ENCODE measurements around the gene C3orf18.

Gene C3orf18

GRCh38 chr3:50608278-50608677, 40.7 kb upstream of the C3orf18 start:
- Mint-ChIP-seq H3K9me3 (no peaks in the 10 kb centered on the region), H3K36me3 (ENCODE audit: insufficient read depth) (peaks cover 89% of the 10 kb centered on the region), H3K27me3 (no peaks in the 10 kb centered on the region), H3K27ac (peak overlapping the region; percentile 96 to 97), H3K4me1 (ENCODE audit: low read depth in 2 of 2) (peaks cover 86% of the 10 kb centered on the region in 2 donors), H3K4me3 (peak overlapping the region; percentile 97 to 99)
- no peak for ATAC-seq (replicated peaks)
- DNase-seq, result no peak

- no peak for DNase-seq
- H3K27ac Mint-ChIP-seq, result peak overlapping the region; percentile 96 to 97
- H3K4me3 Mint-ChIP-seq, result peak overlapping the region; percentile 97 to 99
- peaks cover 91% of the 10 kb centered on the region for H3K36me3 Mint-ChIP-seq (ENCODE audit: insufficient read depth)
- no peaks in the 10 kb centered on the region for H3K27me3 Mint-ChIP-seq
- no peaks in the 10 kb centered on the region for H3K9me3 Mint-ChIP-seq
- H3K4me1 Mint-ChIP-seq (ENCODE audit: low read depth in 2 of 2), result peaks cover 88% of the 10 kb centered on the region in 2 donors
- ATAC-seq (replicated peaks), result no peak
Observed at GRCh38 chr3:50607271-50608091, 39.9 kb upstream of the C3orf18 start.

GRCh38 chr3:50606596-50606995, 39.0 kb upstream of the C3orf18 start:
- Mint-ChIP-seq H3K36me3 (ENCODE audit: insufficient read depth) (peaks cover 89% of the 10 kb centered on the region), H3K27ac (peak overlapping the region; percentile 96 to 97), H3K4me1 (ENCODE audit: low read depth in 2 of 2) (peaks cover 89 to 91% of the 10 kb centered on the region in 2 donors), H3K4me3 (peak overlapping the region; percentile 97 to 99), H3K27me3 (no peaks in the 10 kb centered on the region), H3K9me3 (no peaks in the 10 kb centered on the region)
- peak; percentile 47 to 56 (median 55) for DNase-seq
- ATAC-seq (replicated peaks), result peak; percentile 69

GRCh38 chr3:50605901-50606326, 38.4 kb upstream of the C3orf18 start:
- no peak for DNase-seq
- H3K27me3 Mint-ChIP-seq, result no peaks in the 10 kb centered on the region
- peaks cover 94% of the 10 kb centered on the region in 2 donors for H3K4me1 Mint-ChIP-seq (ENCODE audit: low read depth in 2 of 2)
- peak overlapping the region; percentile 97 to 99 for H3K4me3 Mint-ChIP-seq
- no peak for ATAC-seq (replicated peaks)
- peaks cover 86% of the 10 kb centered on the region for H3K36me3 Mint-ChIP-seq (ENCODE audit: insufficient read depth)
- no peaks in the 10 kb centered on the region for H3K9me3 Mint-ChIP-seq
- H3K27ac Mint-ChIP-seq, result peak overlapping the region; percentile 96 to 97

- no peaks in the 10 kb centered on the region for H3K27me3 Mint-ChIP-seq
- H3K36me3 Mint-ChIP-seq (ENCODE audit: insufficient read depth), result peaks cover 81% of the 10 kb centered on the region
- H3K4me1 Mint-ChIP-seq (ENCODE audit: low read depth in 2 of 2), result peaks cover 94% of the 10 kb centered on the region in 2 donors
- H3K4me3 Mint-ChIP-seq, result peak overlapping the region; percentile 97 to 99
- no peaks in the 10 kb centered on the region for H3K9me3 Mint-ChIP-seq
- H3K27ac Mint-ChIP-seq, result peak overlapping the region; percentile 96 to 97
- ATAC-seq (replicated peaks) (no peak), DNase-seq (no peak)
Observed at GRCh38 chr3:50604628-50605588, 37.4 kb upstream of the C3orf18 start.

- Mint-ChIP-seq H3K36me3 (ENCODE audit: insufficient read depth) (peaks cover 74% of the 10 kb centered on the region), H3K4me3 (peak overlapping the region; percentile 97 to 99), H3K9me3 (no peaks in the 10 kb centered on the region), H3K27me3 (no peaks in the 10 kb centered on the region), H3K27ac (peak overlapping the region; percentile 96 to 97), H3K4me1 (ENCODE audit: low read depth in 2 of 2) (peaks cover 89 to 94% of the 10 kb centered on the region in 2 donors)
- DNase-seq (no peak), ATAC-seq (replicated peaks) (no peak)
Observed at GRCh38 chr3:50604110-50604621, 36.6 kb upstream of the C3orf18 start.

GRCh38 chr3:50603261-50604109, 35.9 kb upstream of the C3orf18 start:
- H3K9me3 Mint-ChIP-seq, result no peaks in the 10 kb centered on the region
- H3K27me3 Mint-ChIP-seq, result no peaks in the 10 kb centered on the region
- DNase-seq (no peak), ATAC-seq (replicated peaks) (no peak)
- H3K27ac Mint-ChIP-seq, result peak overlapping the region; percentile 96 to 97
- peak overlapping the region; percentile 97 to 99 for H3K4me3 Mint-ChIP-seq
- peaks cover 67% of the 10 kb centered on the region for H3K36me3 Mint-ChIP-seq (ENCODE audit: insufficient read depth)
- H3K4me1 Mint-ChIP-seq (ENCODE audit: low read depth in 2 of 2), result peaks cover 83 to 91% of the 10 kb centered on the region in 2 donors

- ATAC-seq (replicated peaks), result no peak
- H3K27ac Mint-ChIP-seq, result peak overlapping the region; percentile 96 to 97
- no peak for DNase-seq
- H3K9me3 Mint-ChIP-seq, result no peaks in the 10 kb centered on the region
- H3K27me3 Mint-ChIP-seq, result no peaks in the 10 kb centered on the region
- H3K4me3 Mint-ChIP-seq, result peak overlapping the region; percentile 76 to 81
- peaks cover 75 to 85% of the 10 kb centered on the region in 2 donors for H3K4me1 Mint-ChIP-seq (ENCODE audit: low read depth in 2 of 2)
- H3K36me3 Mint-ChIP-seq (ENCODE audit: insufficient read depth), result peaks cover 59% of the 10 kb centered on the region
Observed at GRCh38 chr3:50602595-50603191, 35.1 kb upstream of the C3orf18 start.

- ATAC-seq (replicated peaks), result peak; percentile 84
- H3K36me3 Mint-ChIP-seq (ENCODE audit: insufficient read depth), result peaks cover 42% of the 10 kb centered on the region
Observed at GRCh38 chr3:50600841-50601591, 33.5 kb upstream of the C3orf18 start.

GRCh38 chr3:50600141-50600753, 32.7 kb upstream of the C3orf18 start:
- peak overlapping the region; percentile 96 to 97 for H3K27ac Mint-ChIP-seq
- H3K36me3 Mint-ChIP-seq (ENCODE audit: insufficient read depth), result peaks cover 34% of the 10 kb centered on the region
- no peak for ATAC-seq (replicated peaks)
- peak overlapping the region; percentile 10 to 81 for H3K4me3 Mint-ChIP-seq
- H3K4me1 Mint-ChIP-seq (ENCODE audit: low read depth in 2 of 2), result peaks cover 52 to 63% of the 10 kb centered on the region in 2 donors
- no peaks in the 10 kb centered on the region for H3K27me3 Mint-ChIP-seq
- no peaks in the 10 kb centered on the region for H3K9me3 Mint-ChIP-seq
- DNase-seq, result no peak

More at GRCh38 chr3:50600841-50601591, 33.5 kb upstream of the C3orf18 start:
- Mint-ChIP-seq H3K4me1 (ENCODE audit: low read depth in 2 of 2) (peaks cover 58 to 71% of the 10 kb centered on the region in 2 donors), H3K27me3 (no peaks in the 10 kb centered on the region), H3K4me3 (peak overlapping the region; percentile 76 to 81), H3K9me3 (no peaks in the 10 kb centered on the region), H3K27ac (peak overlapping the region; percentile 96 to 97)
- peak; percentile 52 to 57 (median 54) for DNase-seq

- H3K4me3 Mint-ChIP-seq, result peak overlapping the region; percentile 10 to 27
- no peaks in the 10 kb centered on the region for H3K27me3 Mint-ChIP-seq
- H3K36me3 Mint-ChIP-seq (ENCODE audit: insufficient read depth), result peaks cover 29% of the 10 kb centered on the region
- ATAC-seq (replicated peaks) (no peak), DNase-seq (no peak)
- peak overlapping the region; percentile 96 to 97 for H3K27ac Mint-ChIP-seq
- no peaks in the 10 kb centered on the region for H3K9me3 Mint-ChIP-seq
- peaks cover 55 to 62% of the 10 kb centered on the region in 2 donors for H3K4me1 Mint-ChIP-seq (ENCODE audit: low read depth in 2 of 2)
Observed at GRCh38 chr3:50599716-50600118, 32.2 kb upstream of the C3orf18 start.
